H1 (cell line): ENCODE data around the gene MYO18A. TPM values are rescaled to one million over a fixed set of nuclear protein-coding genes. Genes with fewer than 3 reads are reported as not detected.

Source experiments
- CTCF ChIA-PET: fragments of 300-600 bp; sonication (Branson Sonifier 250); formaldehyde crosslinking; loops from one replicate; lab custom pipeline; 2021; ENCODE audit not compliant: partially characterized antibody; lab: Charles Lee
- POLR2A ChIA-PET: fragments of 300-600 bp; sonication (Branson Sonifier 250); formaldehyde crosslinking; loops from one replicate; lab custom pipeline; 2021; ENCODE audit warnings: inconsistent platforms; ENCODE audit not compliant: partially characterized antibody; lab: Charles Lee
- DNase-seq, 2 experiments: peaks; one replicate each; pipeline versions ENCODE4 v3.0.0 to v3.0.0-alpha.2; 2010 to 2022; ENCODE audit warnings: low spot score in 2 of 2, low read depth in 1 of 2, mixed read lengths in 1 of 2
- FAIRE-seq: peaks from 2 replicates; lab custom pipeline; 2011; peaks lifted over from hg19 to GRCh38; lab: Jason Lieb, UNC
- H2AFZ ChIP-seq: 2 replicates; pipeline ENCODE4 v1.8.1; 2012; ENCODE audit warnings: low read length, inconsistent platforms
- H2AK5ac ChIP-seq: 2 replicates; pipeline ENCODE4 v1.6.1; 2013; ENCODE audit warnings: low read depth, low read length
- H2BK120ac ChIP-seq: replicated peaks from 2 replicates; pipeline ENCODE3; 2013; ENCODE audit warnings: low read depth, low read length, inconsistent platforms
- H2BK12ac ChIP-seq: 2 replicates; pipeline ENCODE4 v1.6.1; 2013; ENCODE audit warnings: low read depth, low read length
- H2BK15ac ChIP-seq: 2 replicates; pipeline ENCODE4 v1.6.1; 2013; ENCODE audit warnings: low read length
- H2BK20ac ChIP-seq: 2 replicates; pipeline ENCODE4 v1.6.1; 2013; ENCODE audit warnings: low read length
- H2BK5ac ChIP-seq: 2 replicates; pipeline ENCODE4 v1.6.1; 2013; ENCODE audit warnings: low read depth, low read length
- H3K14ac ChIP-seq: 2 replicates; pipeline ENCODE4 v1.6.1; 2013; ENCODE audit warnings: inconsistent platforms; ENCODE audit not compliant: insufficient read length
- H3K18ac ChIP-seq: 2 replicates; pipeline ENCODE4 v1.6.1; 2013; ENCODE audit warnings: low read length; ENCODE audit errors: extremely low read depth
- H3K23ac ChIP-seq: 2 replicates; pipeline ENCODE4 v1.6.1; 2013; ENCODE audit warnings: inconsistent platforms; ENCODE audit not compliant: insufficient read length
- H3K23me2 ChIP-seq: 2 replicates; pipeline ENCODE4 v1.6.1; 2013; ENCODE audit warnings: low read depth, low read length
- H3K27ac ChIP-seq: 2 replicates; pipeline ENCODE4 v1.6.1; 2011; ENCODE audit warnings: low read depth, low read length, inconsistent platforms
- H3K27me3 ChIP-seq, 4 experiments: replicated peaks in 1 of 4; 1 replicate in 1 of 4; 2 replicates in 3 of 4; pipeline versions ENCODE4 v1.6.1 to v1.8.1; 2011 to 2013; ENCODE audit warnings: low read length in 3 of 4, mild to moderate bottlenecking in 3 of 4, inconsistent platforms in 2 of 4, mixed read lengths in 2 of 4, moderate library complexity in 1 of 4; ENCODE audit not compliant: control insufficient read depth in 3 of 4, insufficient read depth in 3 of 4; ENCODE audit errors: extremely low read depth in 1 of 4
- H3K36me3 ChIP-seq, 4 experiments: 2 replicates each; pipeline versions ENCODE4 v1.6.1 to v1.8.1; 2011 to 2013; ENCODE audit warnings: mild to moderate bottlenecking in 4 of 4, low read length in 3 of 4, moderate library complexity in 2 of 4, control low read depth in 1 of 4, inconsistent platforms in 1 of 4; ENCODE audit not compliant: insufficient read depth in 4 of 4, control insufficient read depth in 2 of 4
- H3K4ac ChIP-seq: replicated peaks from 2 replicates; pipeline ENCODE3; 2013; ENCODE audit warnings: low read length, low read depth, mixed read lengths, inconsistent platforms; ENCODE audit not compliant: insufficient read length
- H3K4me1 ChIP-seq, 4 experiments: replicated peaks in 1 of 4; 1 replicate in 1 of 4; 2 replicates in 3 of 4; pipeline versions ENCODE4 v1.6.1 to v1.8.1; 2011 to 2013; ENCODE audit warnings: low read length in 3 of 4, inconsistent platforms in 2 of 4, mixed read lengths in 1 of 4; ENCODE audit not compliant: insufficient read depth in 4 of 4, control insufficient read depth in 3 of 4
- H3K4me2 ChIP-seq, 2 experiments: 2 replicates each; pipeline versions ENCODE4 v1.6.1 to v1.8.1; 2011 to 2013; ENCODE audit warnings: low read depth in 2 of 2, low read length in 2 of 2, control low read depth in 1 of 2, inconsistent platforms in 1 of 2, mild to moderate bottlenecking in 1 of 2; ENCODE audit not compliant: insufficient read depth in 1 of 2
- H3K4me3 ChIP-seq, 4 experiments: fragments of 200-600, 300-600 bp in 1 of 4; sonication (generic), shearing (Covaris generic), sonication (Bioruptor Twin) in 1 of 4; 2 replicates each; pipeline versions ENCODE4 v1.5.1 to v1.8.1; 2011 to 2016; ENCODE audit warnings: low read length in 4 of 4, low read depth in 3 of 4, control low read depth in 2 of 4, inconsistent platforms in 2 of 4, mild to moderate bottlenecking in 2 of 4, mixed read lengths in 1 of 4, moderate library complexity in 1 of 4; ENCODE audit not compliant: insufficient read depth in 2 of 4; ENCODE audit errors: extremely low read depth in 1 of 4
- H3K56ac ChIP-seq: replicated peaks from 2 replicates; pipeline ENCODE3; 2013; ENCODE audit warnings: low read depth, mild to moderate bottlenecking, mixed read lengths, low read length, inconsistent platforms; ENCODE audit not compliant: insufficient read length
- H3K79me1 ChIP-seq: 2 replicates; pipeline ENCODE4 v1.6.1; 2013; ENCODE audit warnings: low read depth, low read length, control low read depth
- H3K79me2 ChIP-seq, 2 experiments: 2 replicates each; pipeline versions ENCODE4 v1.6.1 to v1.8.1; 2012 to 2013; ENCODE audit warnings: low read length in 2 of 2, mild to moderate bottlenecking in 2 of 2, inconsistent platforms in 1 of 2; ENCODE audit not compliant: insufficient read depth in 2 of 2, control insufficient read depth in 1 of 2
- H3K9ac ChIP-seq, 4 experiments: replicated peaks in 1 of 4; 1 replicate in 1 of 4; 2 replicates in 3 of 4; pipeline versions ENCODE4 v1.6.1 to v1.8.1; 2011 to 2013; ENCODE audit warnings: low read depth in 3 of 4, low read length in 3 of 4, control low read depth in 2 of 4, mild to moderate bottlenecking in 2 of 4, moderate library complexity in 2 of 4, inconsistent platforms in 1 of 4; ENCODE audit errors: extremely low read depth in 1 of 4
- H3K9me3 ChIP-seq, 2 experiments: 2 replicates each; pipeline versions ENCODE4 v1.6.1 to v1.8.1; 2012 to 2013; ENCODE audit warnings: mild to moderate bottlenecking in 2 of 2, moderate library complexity in 2 of 2, control low read depth in 1 of 2, inconsistent platforms in 1 of 2, low read depth in 1 of 2, low read length in 1 of 2, mixed read lengths in 1 of 2; ENCODE audit not compliant: insufficient read depth in 2 of 2
- H4K20me1 ChIP-seq, 2 experiments: replicated peaks in 1 of 2; 2 replicates each; pipeline versions ENCODE3 to v1.8.1; 2011 to 2013; ENCODE audit warnings: inconsistent platforms in 2 of 2, low read length in 2 of 2, mild to moderate bottlenecking in 1 of 2; ENCODE audit not compliant: insufficient read depth in 2 of 2, control insufficient read depth in 1 of 2
- H4K5ac ChIP-seq: 2 replicates; pipeline ENCODE4 v1.6.1; 2013; ENCODE audit warnings: low read length, low read depth, mixed read lengths, inconsistent platforms; ENCODE audit not compliant: insufficient read length
- H4K8ac ChIP-seq: 2 replicates; pipeline ENCODE4 v1.8.0; 2013; ENCODE audit warnings: mild to moderate bottlenecking, moderate library complexity, low read length, inconsistent platforms; ENCODE audit not compliant: insufficient read depth; ENCODE audit errors: extremely low read depth
- H4K91ac ChIP-seq: replicated peaks from 2 replicates; pipeline ENCODE3; 2013; ENCODE audit warnings: low read length, mixed read lengths, inconsistent platforms; ENCODE audit not compliant: insufficient read length
- EP300 ChIP-seq, 2 experiments: IDR thresholded peaks; 1 replicate in 1 of 2; 2 replicates in 1 of 2; pipeline ENCODE4 v1.6.1; 2011 to 2012; ENCODE audit warnings: low read depth in 2 of 2, low read length in 2 of 2, mild to moderate bottlenecking in 2 of 2, borderline replicate concordance in 1 of 2, inconsistent platforms in 1 of 2, moderate library complexity in 1 of 2
- SAP30 ChIP-seq: fragments of 300-600 bp; sonication (generic); IDR thresholded peaks from 2 replicates; pipeline ENCODE4 v1.7.1; 2012; ENCODE audit warnings: low read length, moderate library complexity, mild to moderate bottlenecking, inconsistent platforms; ENCODE audit not compliant: insufficient read depth, insufficient replicate concordance
- SUZ12 ChIP-seq: fragments of 200-600 bp; sonication (generic); IDR thresholded peaks from 2 replicates; pipeline ENCODE4 v1.6.1; 2012; ENCODE audit warnings: mild to moderate bottlenecking, inconsistent platforms, low read length, moderate library complexity, mixed read lengths
- WGBS, 2 experiments: shearing (Covaris generic) in 1 of 2; methylation state at CpG; one replicate each; pipeline versions ENCODE4 v1.1.6 to v1.1.7; 2013 to 2015; ENCODE audit warnings: low lambda C conversion rate in 2 of 2, mixed read lengths in 2 of 2, inconsistent platforms in 1 of 2, low coverage in 1 of 2, missing lambda C conversion rate in 1 of 2; ENCODE audit not compliant: insufficient replicate concordance in 2 of 2, insufficient coverage in 1 of 2, insufficient read length in 1 of 2; ENCODE audit errors: extremely low coverage in 1 of 2, missing lambda C conversion rate in 1 of 2; 5-methylcytosine and 5-hydroxymethylcytosine counted together
- polyA plus RNA-seq, 7 experiments: library from polyadenylated mRNA; depleted of rRNA in 3 of 7; stranded (reverse) in 5 of 7; unstranded in 2 of 7; fragments of >200 nt in 5 of 7; fragments of 200-250 nt in 2 of 7; gene quantifications; 1 replicate in 5 of 7; 2 replicates in 1 of 7; 4 replicates in 1 of 7; pipeline versions ENCODE4 v1.2.1 to v1.2.3, GENCODE V29; 2011 to 2013; ENCODE audit warnings: missing spikeins in 2 of 7, mixed read lengths in 2 of 7
- total RNA-seq: library from RNA; stranded (reverse); fragmentation: NEBNext Ultra II Directional; extraction: Animal tissue kit (Norgen Biotek cat#: 25700); gene quantifications from 2 replicates; pipeline ENCODE4 v1.2.1, GENCODE V29; 2021

Gene MYO18A
- total and polyA plus RNA-seq, 2 of the 8 experiments (the other 6 are each of a cell fraction or from before 2014, with no cell fraction given) = 7.6 to 43.8 TPM

GRCh38 chr17:29181226-29181625 is 1.0 kb upstream of the MYO18A start:
- Histone ChIP-seq H3K9me3 (no peaks in the 10 kb centered on the region), H2BK12ac (no peak overlapping the region), H2BK120ac (no peak overlapping the region), H2AK5ac (no peak overlapping the region), H3K9ac (no peak overlapping the region), H4K91ac (no peak overlapping the region), H3K4ac (no peak overlapping the region), H3K4me1 (peaks cover 6 to 30% (median 16%) of the 10 kb centered on the region in 4 experiments), H3K27ac (no peak overlapping the region), H4K8ac (no peak overlapping the region), H3K23ac (no peak overlapping the region), H3K23me2 (peaks cover 13% of the 10 kb centered on the region; the same call in 1 of the 2 replicates), H3K56ac (no peak overlapping the region), H3K79me1 (peaks cover 3% of the 10 kb centered on the region; the same call in 1 of the 2 replicates), H4K5ac (no peak overlapping the region), H2BK15ac (no peak overlapping the region), H3K36me3 (no peaks in the 10 kb centered on the region), H3K18ac (no peak overlapping the region), H3K4me3 (no peak overlapping the region), H3K14ac (no peak overlapping the region), H3K27me3 (peaks cover 0 to 10% (median 5%) of the 10 kb centered on the region in 4 experiments; a peak in 3 of 7 replicates), H2BK5ac (no peak overlapping the region), H2AFZ (no peak overlapping the region), H2BK20ac (no peak overlapping the region)
- ChIA-PET CTCF (interaction anchor here (1.2 to 42.5 kb wide), 10 partner anchors 8 to 71 kb away, joined by 3 to 731 read pairs (median 17); no protein-coding TSS in a partner anchor), POLR2A (interaction anchor here (0.6 to 5.0 kb wide), 4 partner anchors 14 to 34 kb away, joined by 3 to 25 read pairs (median 4); no protein-coding TSS in a partner anchor)
- WGBS, 2 experiments = 95% methylated on average over 1 of the region's 1 CpG; no CpG with 5 or more reads in 1 of the 2 experiments
- no peak for DNase-seq
- FAIRE-seq = no peak
- TF ChIP-seq SAP30 (no peak), EP300 (IDR thresholded peaks at IDR 0.05; ENCODE audit: borderline replicate concordance in 1 of 2, low read depth in 2 of 2, low read length in 2 of 2) (no peak), SUZ12 (no peak)
- TF ChIP-seq, all 59 proteins: peak for 0
- peaks cover 0 to 9% of the 10 kb centered on the region in 2 experiments; a peak in 1 of 4 replicates for H3K79me2 ChIP-seq
- H4K20me1 ChIP-seq = no peaks in the 10 kb centered on the region
- H3K4me2 ChIP-seq = peak overlapping the region in 1 of 2 experiments; percentile 85; a peak in 1 of 4 replicates
